ENCODE measurements around the gene GNAZ.
"Not testable (repeated sequence)": the region's sequence is repeated elsewhere in the genome, so short reads cannot be mapped to it uniquely, and the experiment has no call there.

GNAZ gene

GRCh38 chr22:23045461-23045860, 24.9 kb upstream of the GNAZ start:
- no peak for DNase-seq

GRCh38 chr22:23047265-23047664, 23.1 kb upstream of the GNAZ start:
- DNase-seq, result no peak

GRCh38 chr22:23047742-23048141, 22.6 kb upstream of the GNAZ start:
- no peak for DNase-seq

- DNase-seq, result not testable (repeated sequence)
Observed at GRCh38 chr22:23050546-23050945, 19.8 kb upstream of the GNAZ start.

GRCh38 chr22:23053051-23053707, 17.1 kb upstream of the GNAZ start:
- DNase-seq, result no peak

GRCh38 chr22:23053912-23054530, 16.3 kb upstream of the GNAZ start:
- no peak for DNase-seq

- DNase-seq, result no peak
Observed at GRCh38 chr22:23054531-23055257, 15.6 kb upstream of the GNAZ start.

GRCh38 chr22:23055449-23056179, 14.7 kb upstream of the GNAZ start:
- no peak for DNase-seq

- no peak for DNase-seq
Observed at GRCh38 chr22:23057331-23057730, 13.0 kb upstream of the GNAZ start.

- DNase-seq, result no peak
Observed at GRCh38 chr22:23058063-23058462, 12.3 kb upstream of the GNAZ start.

- no peak for DNase-seq
Observed at GRCh38 chr22:23058481-23059283, 11.6 kb upstream of the GNAZ start.

- DNase-seq, result no peak
Observed at GRCh38 chr22:23059284-23059948, 10.9 kb upstream of the GNAZ start.

GRCh38 chr22:23060612-23061400, 9.5 kb upstream of the GNAZ start:
- no peak for DNase-seq

- no peak for DNase-seq
Observed at GRCh38 chr22:23061471-23062280, 8.6 kb upstream of the GNAZ start.

GRCh38 chr22:23062616-23063538, 7.4 kb upstream of the GNAZ start:
- DNase-seq, result no peak

GRCh38 chr22:23063539-23064380, 6.6 kb upstream of the GNAZ start:
- DNase-seq, result no peak

- DNase-seq, result no peak
Observed at GRCh38 chr22:23064381-23065068, 5.8 kb upstream of the GNAZ start.

- DNase-seq, result no peak
Observed at GRCh38 chr22:23065069-23065451, 5.3 kb upstream of the GNAZ start.
